PC-3 (cell line): ENCODE data around the gene TMEM91. TPM values are rescaled to one million over a fixed set of nuclear protein-coding genes. Genes with fewer than 3 reads are reported as not detected.

ENCODE experiments used
- ATAC-seq: fragments of 200-7000 bp; cut with Tn5 transposase; 2 replicates; pipeline ENCODE4 v1.9.1; 2020; ENCODE audit warnings: mild to moderate bottlenecking, moderate library complexity
- BruUV-seq: library from RNA; stranded (reverse); fragments of 400-500 nt; replicated peaks from 2 replicates; lab custom pipeline; 2021; lab: Mats Ljungman, UMichigan
- CTCF ChIA-PET: fragments of 300-600 bp; sonication (Branson Sonifier 250); formaldehyde crosslinking; loops from one replicate; lab custom pipeline; 2022; ENCODE audit warnings: antibody characterized with exemption; lab: Charles Lee
- POLR2A ChIA-PET: fragments of 300-600 bp; sonication (Branson Sonifier 250); formaldehyde crosslinking; loops from one replicate; lab custom pipeline; 2022; ENCODE audit warnings: antibody characterized with exemption; ENCODE audit not compliant: unreplicated experiment; lab: Charles Lee
- DNase-seq: peaks from one replicate; pipeline ENCODE4 v3.0.0-alpha.2; 2015
- H2AFZ ChIP-seq: fragments of 300-600 bp; sonication (generic); 2 replicates; pipeline ENCODE4 v1.6.0; 2016; ENCODE audit warnings: antibody characterized with exemption, low read length
- H3F3A ChIP-seq: fragments of 300-600 bp; sonication (generic); one replicate; pipeline ENCODE4 v1.6.0; 2017; ENCODE audit warnings: antibody characterized with exemption, low read length, control low read depth, mild to moderate bottlenecking; ENCODE audit not compliant: unreplicated experiment
- H3K27ac ChIP-seq: fragments of 300-600 bp; sonication (generic); 2 replicates; pipeline ENCODE4 v1.5.1; 2016; ENCODE audit warnings: mild to moderate bottlenecking, low read length
- H3K27me3 ChIP-seq: fragments of 300-600 bp; sonication (generic); 2 replicates; pipeline ENCODE4 v1.6.1; 2016; ENCODE audit warnings: low read length, mixed read lengths
- H3K36me3 ChIP-seq: fragments of 300-600 bp; sonication (generic); 2 replicates; pipeline ENCODE4 v1.6.1; 2016; ENCODE audit warnings: low read depth, mixed run types, low read length, mixed read lengths
- H3K4me1 ChIP-seq: fragments of 300-600 bp; sonication (generic); 2 replicates; pipeline ENCODE4 v1.5.1; 2016; ENCODE audit warnings: low read length; ENCODE audit not compliant: insufficient read depth
- H3K4me2 ChIP-seq: fragments of 300-600 bp; sonication (generic); 2 replicates; pipeline ENCODE4 v1.6.0; 2016; ENCODE audit warnings: low read length
- H3K4me3 ChIP-seq: fragments of 300-600 bp; sonication (generic); 2 replicates; pipeline ENCODE4 v1.5.1; 2016; ENCODE audit warnings: mild to moderate bottlenecking, low read length, mixed read lengths
- H3K79me2 ChIP-seq: fragments of 300-600 bp; sonication (generic); 2 replicates; pipeline ENCODE4 v1.6.1; 2017; ENCODE audit warnings: low read length, mixed read lengths
- H3K9ac ChIP-seq: fragments of 300-600 bp; sonication (generic); 2 replicates; pipeline ENCODE4 v1.6.0; 2016; ENCODE audit warnings: mild to moderate bottlenecking, low read length
- H3K9me2 ChIP-seq: fragments of 300-600 bp; sonication (generic); replicated peaks from 2 replicates; pipeline ENCODE4 v1.6.1; 2016; ENCODE audit warnings: mixed run types, low read length, mixed read lengths
- H3K9me3 ChIP-seq: fragments of 300-600 bp; sonication (generic); 2 replicates; pipeline ENCODE4 v1.6.1; 2016; ENCODE audit warnings: low read length, mixed read lengths
- H4K20me1 ChIP-seq: fragments of 300-600 bp; sonication (generic); 2 replicates; pipeline ENCODE4 v1.6.1; 2016; ENCODE audit warnings: low read length, mixed read lengths
- CTCF ChIP-seq: fragments of 300-600 bp; sonication (generic); conservative IDR thresholded peaks from 2 replicates; pipeline ENCODE4 v1.5.1; 2017; ENCODE audit warnings: antibody characterized with exemption, low read depth, mild to moderate bottlenecking, low read length
- EZH2 ChIP-seq: fragments of 300-600 bp; sonication (generic); IDR thresholded peaks from one replicate; pipeline ENCODE4 v1.6.1; 2017; ENCODE audit warnings: antibody characterized with exemption, mild to moderate bottlenecking, low read length; ENCODE audit not compliant: unreplicated experiment
- EZH2phosphoT487 ChIP-seq: fragments of 300-600 bp; sonication (generic); IDR thresholded peaks from 2 replicates; pipeline ENCODE4 v1.6.1; 2018; ENCODE audit warnings: mild to moderate bottlenecking, antibody characterized with exemption, low read length, borderline replicate concordance
- intact Hi-C: fragments of 100-400 bp; cut with micrococcal nuclease; formaldehyde crosslinking; loops from 2 replicates; pipeline ENCODE4 v1.9.0; 2023
- total RNA-seq: library from RNA; depleted of rRNA; stranded (reverse); fragments of >200 nt; gene quantifications from 2 replicates; pipeline ENCODE4 v1.2.3, GENCODE V29; 2014

The TMEM91 gene
- total RNA-seq, 1 experiment from 2014 or later = 2.4 TPM

GRCh38 chr19:41412953-41413352 lies 36.6 kb downstream of the TMEM91 start:
- H3K4me2 ChIP-seq = no peak overlapping the region
- BruUV-seq = no TSS peak
- H3K27me3 ChIP-seq = no peaks in the 10 kb centered on the region
- H3F3A ChIP-seq = no peaks in the 10 kb centered on the region
- H3K9ac ChIP-seq = no peak overlapping the region
- H4K20me1 ChIP-seq = no peaks in the 10 kb centered on the region
- TF ChIP-seq EZH2phosphoT487 (no peak), EZH2 (no peak), CTCF (no peak)
- CTCF ChIA-PET = no interaction called here
- DNase-seq = no peak
- no peak for ATAC-seq
- no peaks in the 10 kb centered on the region for H3K36me3 ChIP-seq
- H2AFZ ChIP-seq = no peak overlapping the region
- no peaks in the 10 kb centered on the region for H3K9me3 ChIP-seq
- H3K79me2 ChIP-seq = no peaks in the 10 kb centered on the region
- peaks cover 9% of the 10 kb centered on the region for H3K4me1 ChIP-seq
- no peak overlapping the region for H3K4me3 ChIP-seq
- H3K27ac ChIP-seq = no peak overlapping the region
- H3K9me2 ChIP-seq = no peaks in the 10 kb centered on the region
- POLR2A ChIA-PET = no interaction called here
- intact Hi-C loops = no loop called here

- no TSS peak for BruUV-seq
- ATAC-seq = no peak
- CTCF ChIA-PET = no interaction called here
Observed at GRCh38 chr19:41413947-41414346, 37.6 kb downstream of the TMEM91 start.

More at GRCh38 chr19:41413947-41414346, 37.6 kb downstream of the TMEM91 start:
- Histone ChIP-seq H3K9me2 (no peaks in the 10 kb centered on the region), H3F3A (no peaks in the 10 kb centered on the region), H3K27me3 (no peaks in the 10 kb centered on the region), H3K79me2 (no peaks in the 10 kb centered on the region), H3K9me3 (no peaks in the 10 kb centered on the region), H3K4me1 (peaks cover 7% of the 10 kb centered on the region), H3K4me2 (no peak overlapping the region), H3K36me3 (no peaks in the 10 kb centered on the region), H3K27ac (no peak overlapping the region), H2AFZ (no peak overlapping the region), H4K20me1 (no peaks in the 10 kb centered on the region), H3K9ac (no peak overlapping the region), H3K4me3 (no peak overlapping the region)
- DNase-seq = no peak
- intact Hi-C loops = no loop called here
- no peak for TF ChIP-seq CTCF
- TF ChIP-seq EZH2phosphoT487 = no peak
- no peak for TF ChIP-seq EZH2
- POLR2A ChIA-PET = no interaction called here
